ENCODE results near the gene ABCG8.

GRCh38 chr2:43898134-43898837 lies 59.5 kb downstream of the ABCG8 start:
- TF ChIP-seq EZH2 (IDR thresholded peaks at IDR 0.05) (no peak), POLR2AphosphoS5 (IDR thresholded peaks at IDR 0.05; ENCODE audit: borderline replicate concordance, low read depth, low read length) (no peak)
